Prostate gland (tissue), 2 donors: ENCODE results near the gene BIRC5. TPM values are rescaled to one million over a fixed set of nuclear protein-coding genes. Genes with fewer than 3 reads are reported as not detected.

Source experiments
- DNase-seq: peaks from one replicate; pipeline ENCODE4 v3.0.0-alpha.2; 2019; ENCODE audit warnings: low spot score
- H3K27ac ChIP-seq, 2 donors: fragments of 200-600 bp; sonication (generic); 2 replicates each; pipeline ENCODE4 v1.5.1; 2017 to 2019
- H3K27me3 ChIP-seq: fragments of 200-600 bp; sonication (generic); replicated peaks from 2 replicates; pipeline ENCODE4 v1.5.1; 2019; ENCODE audit not compliant: insufficient read depth
- H3K36me3 ChIP-seq, 2 donors: fragments of 200-600 bp; sonication (generic); 1 replicate in 1 of 2; 2 replicates in 1 of 2; pipeline versions ENCODE4 v1.5.1 to v1.8.1; 2017 to 2019
- H3K4me1 ChIP-seq: fragments of 200-600 bp; sonication (generic); replicated peaks from 2 replicates; pipeline ENCODE4 v1.5.1; 2019
- H3K4me3 ChIP-seq, 2 donors: fragments of 200-600 bp; sonication (generic); 2 replicates each; pipeline ENCODE4 v1.5.1; 2017 to 2019
- H3K9me3 ChIP-seq: fragments of 200-600 bp; sonication (generic); 2 replicates; pipeline ENCODE4 v1.5.1; 2017
- POLR2A ChIP-seq: fragments of 450-650 bp; IDR thresholded peaks from one replicate; pipeline ENCODE4 v1.6.1; 2016; ENCODE audit warnings: antibody characterized with exemption, mild to moderate bottlenecking
- POLR2AphosphoS5 ChIP-seq: sonication (generic); formaldehyde crosslinking; IDR thresholded peaks from one replicate; pipeline ENCODE4 v1.6.1; 2017; ENCODE audit warnings: antibody characterized with exemption
- WGBS: methylation state at CpG from one replicate; pipeline ENCODE4 v1.1.5; 2018; 5-methylcytosine and 5-hydroxymethylcytosine counted together
- intact Hi-C: fragments of 100-400 bp; cut with DNase I; formaldehyde crosslinking; loops from one replicate; pipeline ENCODE4 v1.14.2; 2022
- total RNA-seq, 2 donors: library from RNA; depleted of rRNA; stranded (reverse); fragments of >200 nt; gene quantifications; one replicate each; pipeline ENCODE4 v1.1.0, GENCODE V29; 2016
- TF ChIP-seq, protein P1 (sequence below), 4 experiments: fragments of 200-600 bp in 2 of 4; fragments of 450-650 bp in 2 of 4; sonication (generic) in 2 of 4; IDR thresholded peaks; 1 replicate in 3 of 4; 2 replicates in 1 of 4; pipeline ENCODE4 v1.5.1; 2016 to 2019; ENCODE audit warnings: antibody characterized with exemption in 4 of 4, mild to moderate bottlenecking in 2 of 4, moderate library complexity in 2 of 4

BIRC5 gene
- total RNA-seq, 2 donors from 2014 or later, result 4.6 to 7.0 TPM

GRCh38 chr17:78249074-78249817, 35.2 kb downstream of the BIRC5 start:
- H3K27ac ChIP-seq, result no peak overlapping the region

DNA sequence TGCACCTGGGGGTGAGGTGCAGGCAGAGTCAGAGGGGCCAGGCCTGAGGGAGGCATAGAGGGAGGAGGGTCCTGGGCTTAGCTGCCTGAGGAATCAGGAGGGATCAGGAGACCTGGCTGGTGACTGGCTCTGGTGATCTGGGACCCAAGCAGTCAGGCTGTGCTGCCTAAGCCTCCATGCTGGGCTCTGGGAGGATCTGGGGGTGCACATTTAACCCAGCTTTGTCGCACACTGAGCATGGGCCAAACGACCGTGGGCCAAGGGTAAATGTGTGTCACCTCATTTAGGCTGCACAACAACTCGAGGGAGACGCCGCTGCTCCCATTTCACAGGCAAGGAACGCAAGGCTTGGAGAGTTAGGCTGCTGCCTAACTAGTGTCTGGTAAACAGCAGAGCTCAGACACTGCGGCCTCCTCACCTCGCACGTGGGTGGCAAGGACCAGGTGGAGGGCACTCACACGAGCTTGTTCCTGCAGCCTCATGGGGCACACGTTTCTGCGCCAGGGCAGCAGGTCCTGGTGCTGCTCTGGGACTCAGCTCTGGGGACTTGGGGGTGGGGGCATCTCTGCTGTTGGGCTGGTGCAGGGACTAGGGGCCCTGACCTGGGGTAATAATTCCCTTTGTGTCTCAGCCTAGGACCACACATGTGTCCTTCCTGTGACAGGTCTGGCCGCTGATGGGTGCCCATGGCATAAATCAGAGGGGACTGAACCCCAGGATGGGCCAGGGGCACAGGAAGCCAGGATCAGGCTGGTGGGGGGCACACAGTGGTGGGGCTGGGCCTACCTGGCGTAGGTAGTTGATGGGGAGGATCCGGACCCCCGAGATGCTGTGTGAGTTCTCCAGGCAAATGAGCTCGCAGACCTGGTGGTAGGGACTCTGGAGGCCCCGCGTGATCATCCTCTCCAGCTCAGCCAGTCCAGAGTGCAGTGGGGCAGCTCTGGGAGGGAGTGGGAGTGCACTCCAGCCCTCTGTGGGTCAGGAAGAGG, 36.1 kb downstream of the BIRC5 start:
- WGBS, result 75% methylated on average over 19 of the region's 20 CpGs
- TF ChIP-seq POLR2A (no peak), POLR2AphosphoS5 (no peak)
- TF ChIP-seq, protein P1, sequence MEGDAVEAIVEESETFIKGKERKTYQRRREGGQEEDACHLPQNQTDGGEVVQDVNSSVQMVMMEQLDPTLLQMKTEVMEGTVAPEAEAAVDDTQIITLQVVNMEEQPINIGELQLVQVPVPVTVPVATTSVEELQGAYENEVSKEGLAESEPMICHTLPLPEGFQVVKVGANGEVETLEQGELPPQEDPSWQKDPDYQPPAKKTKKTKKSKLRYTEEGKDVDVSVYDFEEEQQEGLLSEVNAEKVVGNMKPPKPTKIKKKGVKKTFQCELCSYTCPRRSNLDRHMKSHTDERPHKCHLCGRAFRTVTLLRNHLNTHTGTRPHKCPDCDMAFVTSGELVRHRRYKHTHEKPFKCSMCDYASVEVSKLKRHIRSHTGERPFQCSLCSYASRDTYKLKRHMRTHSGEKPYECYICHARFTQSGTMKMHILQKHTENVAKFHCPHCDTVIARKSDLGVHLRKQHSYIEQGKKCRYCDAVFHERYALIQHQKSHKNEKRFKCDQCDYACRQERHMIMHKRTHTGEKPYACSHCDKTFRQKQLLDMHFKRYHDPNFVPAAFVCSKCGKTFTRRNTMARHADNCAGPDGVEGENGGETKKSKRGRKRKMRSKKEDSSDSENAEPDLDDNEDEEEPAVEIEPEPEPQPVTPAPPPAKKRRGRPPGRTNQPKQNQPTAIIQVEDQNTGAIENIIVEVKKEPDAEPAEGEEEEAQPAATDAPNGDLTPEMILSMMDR (IDR thresholded peaks at IDR 0.05), result no peak
- no peak for DNase-seq
- Histone ChIP-seq H3K27me3 (no peaks in the 10 kb centered on the region), H3K4me3 (no peak overlapping the region), H3K9me3 (no peaks in the 10 kb centered on the region), H3K36me3 (no peaks in the 10 kb centered on the region), H3K4me1 (no peaks in the 10 kb centered on the region), H3K27ac (no peak overlapping the region)
- intact Hi-C loops, result loop anchor here (2.0 to 5.0 kb wide), 3 partner anchors 138 to 228 kb away; no protein-coding TSS in a partner anchor

More at GRCh38 chr17:78249074-78249817, 35.2 kb downstream of the BIRC5 start:
- no peak for TF ChIP-seq POLR2AphosphoS5
- TF ChIP-seq, protein P1 (IDR thresholded peaks at IDR 0.05), result no peak
- no peak for TF ChIP-seq POLR2A
- H3K36me3 ChIP-seq, result no peaks in the 10 kb centered on the region
- no peaks in the 10 kb centered on the region for H3K9me3 ChIP-seq
- H3K27me3 ChIP-seq, result no peaks in the 10 kb centered on the region
- H3K4me1 ChIP-seq, result no peaks in the 10 kb centered on the region
- WGBS, result 81% methylated on average over 16 of the region's 16 CpGs
- intact Hi-C loops, result no loop called here
- no peak overlapping the region for H3K4me3 ChIP-seq
- no peak for DNase-seq

- no peaks in the 10 kb centered on the region for H3K36me3 ChIP-seq
- DNase-seq, result peak; percentile 77
- no peaks in the 10 kb centered on the region for H3K4me1 ChIP-seq
- H3K27me3 ChIP-seq, result no peaks in the 10 kb centered on the region
- peak; percentile 86 for TF ChIP-seq POLR2AphosphoS5
- TF ChIP-seq, protein P1 (IDR thresholded peaks at IDR 0.05), result peak; percentile 95 to 100 (median 99)
- TF ChIP-seq POLR2A, result no peak
- no peaks in the 10 kb centered on the region for H3K9me3 ChIP-seq
- WGBS, result 11% methylated on average over 23 of the region's 27 CpGs
- intact Hi-C loops, result loop anchor here (2.0 to 5.0 kb wide), 3 partner anchors 139 to 229 kb away; no protein-coding TSS in a partner anchor
- peak overlapping the region in 1 of 2 donors; percentile 48 for H3K27ac ChIP-seq
- H3K4me3 ChIP-seq, result no peak overlapping the region
These were observed 37.1 kb downstream of the BIRC5 start for GRCh38 chr17:78250891-78251772.

DNA sequence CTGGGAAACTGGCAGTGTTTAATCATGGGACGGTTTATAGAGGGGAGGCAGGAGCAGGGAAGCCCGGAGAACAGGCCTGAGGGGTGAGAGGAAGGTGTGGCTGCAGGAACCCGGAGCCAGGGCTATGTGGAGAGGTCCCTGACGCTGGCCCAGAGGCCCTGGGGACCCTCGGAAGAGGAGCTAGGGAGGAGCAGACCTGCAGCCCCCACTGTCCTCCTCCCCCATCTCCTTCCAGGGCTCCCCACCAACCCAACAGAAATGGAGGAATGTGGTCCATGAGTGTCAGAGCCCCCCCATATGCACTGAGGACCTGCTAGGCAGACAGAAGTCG, 37.7 kb downstream of the BIRC5 start:
- Histone ChIP-seq H3K27ac (peak overlapping the region in 1 of 2 donors; percentile 48), H3K4me3 (no peak overlapping the region), H3K27me3 (no peaks in the 10 kb centered on the region), H3K9me3 (no peaks in the 10 kb centered on the region), H3K4me1 (no peaks in the 10 kb centered on the region), H3K36me3 (no peaks in the 10 kb centered on the region)
- no peak for DNase-seq
- WGBS, result 47% methylated on average over 6 of the region's 6 CpGs
- TF ChIP-seq POLR2A (no peak), POLR2AphosphoS5 (no peak)
- TF ChIP-seq, protein P1 (IDR thresholded peaks at IDR 0.05), result no peak
- intact Hi-C loops, result loop anchor here (2.0 to 5.0 kb wide), 3 partner anchors 139 to 229 kb away; no protein-coding TSS in a partner anchor
